H7 (cell line): ENCODE data around the gene PARPBP. TPM values are rescaled to one million over a fixed set of nuclear protein-coding genes. Genes with fewer than 3 reads are reported as not detected.
"Not testable (repeated sequence)": the region's sequence is repeated elsewhere in the genome, so short reads cannot be mapped to it uniquely, and the experiment has no call there.

Experiments used
- DNase-seq: peaks from one replicate; pipeline ENCODE4 v3.0.0; 2012
- H3K27me3 ChIP-seq: 2 replicates; pipeline ENCODE4 v1.6.0; 2011; ENCODE audit warnings: mild to moderate bottlenecking, low read length; ENCODE audit not compliant: control insufficient read depth, insufficient read depth
- H3K36me3 ChIP-seq: replicated peaks from 2 replicates; pipeline ENCODE4 v1.5.1; 2011; ENCODE audit warnings: low read length; ENCODE audit not compliant: control insufficient read depth, insufficient read depth
- H3K4me3 ChIP-seq: 2 replicates; pipeline ENCODE4 v1.5.1; 2011; ENCODE audit warnings: low read depth, mild to moderate bottlenecking, control low read depth, low read length, moderate library complexity; ENCODE audit not compliant: insufficient read depth
- total RNA-seq: library from RNA; depleted of rRNA; stranded (reverse); fragments of >200 nt; shearing (Covaris generic); gene quantifications from 2 replicates; pipeline ENCODE4 v1.2.3, GENCODE V29; 2014

PARPBP gene
- total RNA-seq, 1 experiment from 2014 or later: 30.9 TPM

DNA sequence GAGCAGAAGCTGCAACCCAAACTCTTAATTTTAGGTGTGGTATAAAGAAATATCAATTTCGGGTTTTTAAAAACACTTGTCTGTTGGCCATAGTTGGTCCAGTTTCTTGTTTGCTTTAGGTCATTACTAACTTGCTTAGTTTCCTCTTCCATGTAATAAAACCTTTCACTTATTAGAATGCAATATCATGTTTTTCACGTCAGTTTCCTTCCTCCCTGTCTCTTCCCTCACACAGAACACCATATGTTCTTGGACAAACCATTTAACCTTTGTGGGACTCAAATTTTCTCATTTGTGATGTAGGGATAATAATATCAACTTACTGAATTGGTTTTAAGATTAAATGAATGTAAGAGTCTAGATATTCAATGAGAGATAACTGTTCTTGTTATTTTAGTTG lies 54.8 kb downstream of the PARPBP start:
- DNase-seq: no peak
- Histone ChIP-seq H3K4me3 (no peak overlapping the region), H3K27me3 (no peaks in the 10 kb centered on the region), H3K36me3 (no peaks in the 10 kb centered on the region; the same call in 1 of the 2 replicates)

DNA sequence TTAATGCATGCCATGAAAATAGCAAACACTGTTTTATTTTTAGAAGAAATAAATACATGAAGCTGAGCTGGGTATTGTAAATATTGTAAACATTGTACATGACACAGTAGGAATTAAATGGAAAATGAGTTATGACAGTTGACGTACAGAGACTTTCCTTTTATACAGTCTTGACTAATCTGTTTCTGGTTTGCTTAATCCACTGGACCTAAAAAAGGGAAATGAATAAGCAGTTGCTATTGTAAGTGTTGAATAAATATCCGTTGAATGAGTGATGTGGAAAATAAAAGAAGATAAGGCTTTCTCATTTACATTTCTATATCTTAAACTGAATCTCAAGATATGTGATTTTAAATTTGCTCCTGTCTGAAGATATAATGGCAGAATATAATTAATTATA lies 62.7 kb downstream of the PARPBP start:
- no peaks in the 10 kb centered on the region for H3K27me3 ChIP-seq
- H3K4me3 ChIP-seq: no peak overlapping the region
- H3K36me3 ChIP-seq: 0 out of 2 replicates have a peak, but pooled peaks cover 1% of the 10 kb centered on the region
- DNase-seq: no peak

DNA sequence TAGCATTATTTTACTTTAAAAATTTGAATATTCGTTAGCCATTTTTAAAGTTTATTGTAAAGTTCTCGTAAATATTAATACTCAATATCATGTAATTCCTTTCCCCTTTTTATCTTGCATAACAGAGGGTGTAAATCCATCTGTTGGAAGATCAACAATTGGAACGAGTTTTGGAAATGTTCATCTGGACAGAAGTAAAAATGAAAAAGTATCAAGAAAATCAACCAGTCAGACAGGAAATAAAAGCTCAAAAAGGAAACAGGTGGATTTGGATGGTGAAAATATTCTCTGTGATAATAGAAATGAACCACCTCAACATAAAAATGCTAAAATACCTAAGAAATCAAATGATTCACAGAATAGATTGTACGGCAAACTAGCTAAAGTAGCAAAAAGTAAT lies 75.8 kb downstream of the PARPBP start:
- Histone ChIP-seq H3K27me3 (no peaks in the 10 kb centered on the region), H3K4me3 (no peak overlapping the region), H3K36me3 (no peaks in the 10 kb centered on the region)
- no peak for DNase-seq

GRCh38 chr12:102197789-102198188 lies 77.8 kb downstream of the PARPBP start, which contains the start of gene PMCH:
TSS of gene PMCH (minus strand) at chr12:102197833. CDS start at chr12:102197770, 63 bp downstream.
- H3K36me3 ChIP-seq: no peaks in the 10 kb centered on the region
- DNase-seq: no peak

GRCh38 chr12:102201436-102202061 lies 81.6 kb downstream of the PARPBP start:
- Histone ChIP-seq H3K4me3 (no peak overlapping the region), H3K36me3 (0 out of 2 replicates have a peak, but pooled peaks cover 2% of the 10 kb centered on the region), H3K27me3 (no peaks in the 10 kb centered on the region)
- DNase-seq: no peak

More at GRCh38 chr12:102197789-102198188, 77.8 kb downstream of the PARPBP start, which contains the start of gene PMCH:
- no peak within 1 kb of the TSS for H3K4me3 ChIP-seq
- no peaks in the 10 kb centered on the region for H3K27me3 ChIP-seq

DNA sequence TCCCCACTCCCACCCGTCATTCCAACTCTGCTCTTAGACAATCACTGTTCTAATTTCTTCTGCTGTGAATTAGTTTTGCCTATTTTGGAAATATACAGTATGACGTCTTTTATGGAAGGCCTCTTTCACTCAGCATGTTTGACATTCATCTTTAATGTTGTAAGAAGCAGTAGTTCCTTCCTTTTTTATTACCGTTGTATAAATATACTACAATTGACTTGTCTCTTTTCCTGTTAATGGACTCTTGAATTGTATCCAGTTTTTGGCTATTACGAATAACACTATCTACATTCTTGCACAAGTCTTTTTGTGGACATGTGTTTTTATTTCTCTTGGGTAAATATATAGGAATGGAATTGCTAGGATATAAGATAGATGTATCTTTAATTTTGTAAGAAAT lies 82.6 kb downstream of the PARPBP start:
- Histone ChIP-seq H3K27me3 (no peaks in the 10 kb centered on the region), H3K36me3 (peaks cover 2% of the 10 kb centered on the region; the same call in 1 of the 2 replicates), H3K4me3 (no peak overlapping the region)
- DNase-seq: no peak

GRCh38 chr12:102204025-102204424 lies 84.0 kb downstream of the PARPBP start:
- no peaks in the 10 kb centered on the region for H3K27me3 ChIP-seq
- no peak for DNase-seq
- no peak overlapping the region for H3K4me3 ChIP-seq
- peaks cover 3% of the 10 kb centered on the region; the same call in 1 of the 2 replicates for H3K36me3 ChIP-seq

DNA sequence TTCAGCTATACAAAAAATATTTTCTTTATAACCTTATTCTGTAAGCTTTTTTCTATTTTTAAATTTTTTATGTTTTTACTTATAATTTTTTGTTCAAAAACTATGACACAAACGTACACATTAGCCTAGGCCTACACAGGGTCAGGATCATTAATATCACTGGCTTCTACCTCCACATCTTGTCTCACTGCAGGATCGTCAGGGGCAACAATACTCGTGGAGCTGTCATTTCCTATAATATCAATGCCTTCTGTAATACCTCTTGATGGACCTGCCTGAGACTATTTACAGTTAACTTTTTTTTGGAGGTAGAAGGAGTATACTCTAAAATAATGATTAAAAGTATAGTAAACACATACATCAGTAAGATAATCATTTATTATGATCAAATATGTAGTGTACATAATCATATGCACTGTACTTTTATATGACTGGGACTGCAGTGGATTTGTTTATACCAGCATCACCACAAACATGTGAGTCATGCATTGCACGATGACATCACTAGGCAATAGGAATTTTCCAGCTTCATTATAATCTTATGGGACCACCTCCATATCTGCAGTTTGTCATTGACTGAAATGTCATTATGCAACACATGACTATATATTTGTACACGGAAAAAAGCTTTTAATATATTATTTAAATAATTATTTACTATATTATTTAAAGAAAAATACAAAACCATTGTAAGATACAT lies 96.2 kb downstream of the PARPBP start:
- no peak for DNase-seq
- Histone ChIP-seq H3K36me3 (no peaks in the 10 kb centered on the region), H3K27me3 (no peaks in the 10 kb centered on the region), H3K4me3 (no peak overlapping the region)

DNA sequence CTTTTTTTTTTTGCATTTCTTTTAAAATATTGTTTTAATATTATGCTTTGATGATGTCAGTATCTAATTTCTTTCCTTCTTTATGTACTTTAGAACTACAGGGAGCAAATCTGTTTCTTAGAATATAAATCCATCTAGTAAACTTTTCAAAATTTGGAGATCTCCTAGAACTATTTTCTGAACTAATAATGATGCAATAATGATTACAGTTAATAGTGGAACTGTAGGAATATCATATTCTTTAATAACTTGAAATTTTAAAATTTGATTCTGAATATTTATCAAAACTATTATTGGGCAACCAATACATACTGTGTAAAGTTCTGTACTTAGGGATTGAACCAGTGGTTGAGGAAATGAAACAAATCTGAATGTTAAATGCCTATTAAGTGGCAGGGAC lies 100.8 kb downstream of the PARPBP start:
- Histone ChIP-seq H3K36me3 (no peaks in the 10 kb centered on the region), H3K27me3 (no peaks in the 10 kb centered on the region), H3K4me3 (no peak overlapping the region)
- no peak for DNase-seq

- no peak for DNase-seq
- H3K27me3 ChIP-seq: no peaks in the 10 kb centered on the region
- no peaks in the 10 kb centered on the region for H3K36me3 ChIP-seq
- H3K4me3 ChIP-seq: no peak overlapping the region
Measured at GRCh38 chr12:102227954-102228353, 108.0 kb downstream of the PARPBP start.

DNA sequence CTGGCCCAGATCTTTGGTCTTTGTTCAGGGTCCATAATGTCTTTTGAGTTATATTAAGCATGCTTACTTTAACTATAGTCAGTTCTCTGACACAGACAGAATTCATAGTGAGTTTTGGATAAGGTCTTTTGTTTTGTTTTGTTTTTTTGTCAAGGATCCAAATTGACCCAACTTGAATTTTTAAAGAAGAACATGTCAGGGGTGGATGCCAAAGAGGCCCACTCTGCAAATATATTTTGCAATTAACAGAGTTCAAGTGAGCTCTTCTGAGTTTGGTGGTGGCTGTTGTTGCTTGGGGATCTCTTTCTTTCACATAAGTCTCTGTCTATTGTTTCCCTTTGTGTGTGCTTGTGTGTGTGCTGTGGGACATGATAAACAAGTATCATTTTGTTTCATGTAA lies 112.1 kb downstream of the PARPBP start:
- H3K36me3 ChIP-seq: no peaks in the 10 kb centered on the region
- H3K27me3 ChIP-seq: no peaks in the 10 kb centered on the region
- no peak for DNase-seq
- H3K4me3 ChIP-seq: no peak overlapping the region

DNA sequence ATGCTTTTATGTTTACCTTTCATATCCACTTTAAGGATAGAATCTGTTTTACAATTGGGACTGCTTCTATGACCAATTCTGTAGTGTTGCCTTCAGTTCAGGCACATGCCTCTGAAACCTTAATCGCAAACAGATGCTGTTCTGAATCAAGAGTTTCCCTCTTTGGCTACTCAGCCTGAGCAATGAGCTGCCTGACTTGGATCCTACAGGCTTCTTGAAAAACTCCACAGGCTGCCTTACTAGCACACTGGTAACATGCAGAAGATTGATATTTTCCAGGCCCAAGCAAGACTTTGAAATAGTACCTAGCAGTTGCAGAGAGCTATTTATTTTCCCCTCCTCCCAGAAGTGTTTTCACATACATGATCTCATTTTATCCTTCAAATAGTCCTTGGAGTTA lies 112.5 kb downstream of the PARPBP start:
- Histone ChIP-seq H3K4me3 (no peak overlapping the region), H3K27me3 (no peaks in the 10 kb centered on the region), H3K36me3 (no peaks in the 10 kb centered on the region)
- no peak for DNase-seq

- Histone ChIP-seq H3K36me3 (no peaks in the 10 kb centered on the region), H3K27me3 (no peaks in the 10 kb centered on the region), H3K4me3 (no peak overlapping the region)
- no peak for DNase-seq
Measured at GRCh38 chr12:102234599-102234998, 114.6 kb downstream of the PARPBP start.

DNA sequence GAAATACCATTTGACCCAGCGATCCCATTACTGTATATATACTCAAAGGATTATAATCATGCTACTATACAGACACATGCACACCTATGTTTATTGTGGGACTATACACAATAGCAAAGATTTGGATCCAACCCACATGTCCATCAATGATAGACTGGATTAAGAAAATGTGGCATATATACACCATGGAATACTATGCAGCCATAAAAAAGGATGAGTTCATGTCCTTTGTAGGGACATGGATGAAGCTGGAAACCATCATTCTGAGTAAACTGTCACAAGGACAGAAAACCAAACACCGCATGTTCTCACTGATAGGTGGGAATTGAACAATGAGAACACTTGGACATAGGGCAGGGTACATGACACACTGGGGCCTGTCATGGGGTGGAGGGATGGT lies 120.9 kb downstream of the PARPBP start:
- DNase-seq, H3K4me3 ChIP-seq: not testable (repeated sequence)

More for the DNA sequence above, 120.9 kb downstream of the PARPBP start:
- not testable (repeated sequence) for H3K27me3 ChIP-seq, H3K36me3 ChIP-seq
